Body of pancreas (tissue), 4 donors: Measurements from ENCODE around the gene RIMBP2. TPM values are rescaled to one million over a fixed set of nuclear protein-coding genes. Genes with fewer than 3 reads are reported as not detected.

Experiments
- ATAC-seq: fragments of 150-250 bp; one replicate; pipeline ENCODE4 v1.9.1; 2016
- DNase-seq, 4 donors: peaks; one replicate each; pipeline ENCODE4 v3.0.0-alpha.2; 2019
- H3K27ac ChIP-seq, 4 donors: fragments of 200-600 bp; sonication (generic); 1 replicate in 3 of 4; 2 replicates in 1 of 4; pipeline versions ENCODE4 v1.5.1 to v1.6.1; 2016 to 2019; ENCODE audit warnings: mild to moderate bottlenecking in 1 of 4, mixed read lengths in 1 of 4, moderate library complexity in 1 of 4
- H3K27me3 ChIP-seq, 2 donors: fragments of 200-600 bp; sonication (generic); one replicate each; pipeline ENCODE4 v1.6.0; 2016; ENCODE audit warnings: mild to moderate bottlenecking in 1 of 2
- H3K36me3 ChIP-seq, 2 donors: fragments of 200-600 bp; sonication (generic); replicated peaks in 1 of 2; 2 replicates each; pipeline ENCODE4 v1.5.1; 2016; ENCODE audit warnings: low read depth in 2 of 2; ENCODE audit not compliant: insufficient read depth in 1 of 2
- H3K4me1 ChIP-seq: fragments of 200-600 bp; sonication (generic); one replicate; pipeline ENCODE4 v1.6.0; 2016
- H3K4me3 ChIP-seq, 2 donors: fragments of 200-600 bp; sonication (generic); 1 replicate in 1 of 2; 2 replicates in 1 of 2; pipeline ENCODE4 v1.5.1; 2016 to 2019
- H3K9me3 ChIP-seq, 3 donors: fragments of 200-600 bp; sonication (generic); 1 replicate in 2 of 3; 2 replicates in 1 of 3; pipeline ENCODE4 v1.5.1; 2016
- POLR2A ChIP-seq, 3 donors: fragments of 450-650 bp; IDR thresholded peaks; one replicate each; pipeline ENCODE4 v1.6.1; 2016; ENCODE audit warnings: antibody characterized with exemption in 3 of 3, mild to moderate bottlenecking in 2 of 3
- WGBS, 2 donors: methylation state at CpG; one replicate each; pipeline ENCODE4 v1.1.5; 2017; 5-methylcytosine and 5-hydroxymethylcytosine counted together
- intact Hi-C: fragments of 100-400 bp; cut with DNase I; formaldehyde crosslinking; loops from one replicate; pipeline ENCODE4 v1.15.1; 2023
- total RNA-seq, 2 donors: library from RNA; depleted of rRNA; stranded (reverse); fragments of >200 nt; gene quantifications; one replicate each; pipeline ENCODE4 v1.1.0, GENCODE V29; 2016
- TF ChIP-seq, protein P1 (sequence below), 7 experiments: fragments of 450-650 bp in 4 of 7; fragments of 200-600 bp in 3 of 7; sonication (generic) in 3 of 7; IDR thresholded peaks; one replicate each; pipeline ENCODE4 v1.5.1; 2016 to 2019; ENCODE audit warnings: antibody characterized with exemption in 7 of 7

The RIMBP2 gene
- total RNA-seq, 2 donors from 2014 or later = 7.3 to 27.4 TPM

DNA sequence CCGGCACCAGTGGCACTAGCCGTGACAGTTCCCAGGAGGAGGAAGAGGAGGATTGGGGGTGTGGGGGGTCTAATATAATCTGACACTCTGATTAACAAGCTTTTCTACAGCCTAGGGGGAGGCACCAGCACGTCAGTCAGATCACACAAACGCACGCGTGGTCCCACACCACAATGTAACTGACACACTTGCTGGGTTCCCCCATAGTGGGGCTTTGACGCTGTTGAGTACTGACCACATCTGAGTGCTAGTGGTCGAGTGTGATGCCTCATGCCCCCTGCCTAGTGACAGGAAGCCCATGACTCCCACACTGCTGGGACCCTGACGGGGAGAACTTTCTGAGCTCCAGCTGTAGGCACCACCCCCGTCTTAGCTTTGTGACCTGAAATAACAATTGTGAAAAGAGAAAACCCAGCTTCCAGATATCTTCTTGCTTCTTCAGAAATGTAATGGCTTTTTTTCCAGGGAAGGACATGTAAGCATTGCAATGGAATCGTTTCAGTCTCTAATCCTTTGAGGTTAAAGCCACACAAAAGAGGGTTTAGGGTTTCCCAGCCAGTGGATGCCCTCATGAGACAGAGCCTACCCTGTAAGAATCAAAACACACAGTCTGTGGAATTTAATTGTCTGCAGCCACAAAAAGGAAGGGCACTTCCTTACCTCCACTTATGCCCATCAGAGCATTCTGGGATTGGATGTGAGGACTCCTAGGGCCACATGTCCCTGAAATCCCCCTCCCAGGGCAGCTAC is 194.5 kb downstream of the RIMBP2 start:
- Histone ChIP-seq H3K9me3 (no peaks in the 10 kb centered on the region), H3K4me3 (no peak overlapping the region), H3K4me1 (no peaks in the 10 kb centered on the region), H3K36me3 (no peaks in the 10 kb centered on the region), H3K27ac (no peak overlapping the region), H3K27me3 (no peaks in the 10 kb centered on the region)
- ATAC-seq = no peak
- 70 to 72% methylated on average over 9 to 11 of the region's 11 CpGs for WGBS, 2 donors
- TF ChIP-seq, protein P1, sequence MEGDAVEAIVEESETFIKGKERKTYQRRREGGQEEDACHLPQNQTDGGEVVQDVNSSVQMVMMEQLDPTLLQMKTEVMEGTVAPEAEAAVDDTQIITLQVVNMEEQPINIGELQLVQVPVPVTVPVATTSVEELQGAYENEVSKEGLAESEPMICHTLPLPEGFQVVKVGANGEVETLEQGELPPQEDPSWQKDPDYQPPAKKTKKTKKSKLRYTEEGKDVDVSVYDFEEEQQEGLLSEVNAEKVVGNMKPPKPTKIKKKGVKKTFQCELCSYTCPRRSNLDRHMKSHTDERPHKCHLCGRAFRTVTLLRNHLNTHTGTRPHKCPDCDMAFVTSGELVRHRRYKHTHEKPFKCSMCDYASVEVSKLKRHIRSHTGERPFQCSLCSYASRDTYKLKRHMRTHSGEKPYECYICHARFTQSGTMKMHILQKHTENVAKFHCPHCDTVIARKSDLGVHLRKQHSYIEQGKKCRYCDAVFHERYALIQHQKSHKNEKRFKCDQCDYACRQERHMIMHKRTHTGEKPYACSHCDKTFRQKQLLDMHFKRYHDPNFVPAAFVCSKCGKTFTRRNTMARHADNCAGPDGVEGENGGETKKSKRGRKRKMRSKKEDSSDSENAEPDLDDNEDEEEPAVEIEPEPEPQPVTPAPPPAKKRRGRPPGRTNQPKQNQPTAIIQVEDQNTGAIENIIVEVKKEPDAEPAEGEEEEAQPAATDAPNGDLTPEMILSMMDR (IDR thresholded peaks at IDR 0.05) = no peak
- no peak for TF ChIP-seq POLR2A (IDR thresholded peaks at IDR 0.05)
- intact Hi-C loops = no loop called here
- no peak for DNase-seq

DNA sequence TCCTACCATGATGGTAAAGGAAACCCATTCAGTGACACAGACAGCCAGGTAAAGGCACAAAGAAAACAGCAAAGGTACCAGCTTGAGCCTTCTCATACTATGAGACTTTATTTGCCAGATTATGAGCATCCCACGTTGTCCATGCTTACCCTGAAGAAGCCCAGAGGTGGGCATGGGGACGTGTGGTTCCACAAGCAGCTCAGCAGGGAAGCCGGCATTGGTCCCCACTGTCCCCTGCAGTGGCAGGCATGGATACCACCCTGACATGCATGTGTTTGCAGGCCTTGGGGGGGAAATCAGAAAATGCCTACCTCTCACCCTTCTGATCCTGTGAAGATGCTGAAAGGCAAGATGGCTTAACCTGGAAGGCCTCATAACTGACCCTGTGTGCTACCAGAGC is 195.3 kb downstream of the RIMBP2 start:
- Histone ChIP-seq H3K4me1 (no peaks in the 10 kb centered on the region), H3K27me3 (no peaks in the 10 kb centered on the region), H3K4me3 (no peak overlapping the region), H3K36me3 (no peaks in the 10 kb centered on the region), H3K27ac (no peak overlapping the region), H3K9me3 (peaks cover 0 to under 1% (median 0%) of the 10 kb centered on the region in 3 donors)
- intact Hi-C loops = no loop called here
- ATAC-seq (no peak), DNase-seq (no peak)
- whole genome bisulfite sequencing, 2 donors = 48 to 52% methylated on average over 3 of the region's 3 CpGs
- no peak for TF ChIP-seq POLR2A (IDR thresholded peaks at IDR 0.05)
- TF ChIP-seq, protein P1 (IDR thresholded peaks at IDR 0.05) = no peak

DNA sequence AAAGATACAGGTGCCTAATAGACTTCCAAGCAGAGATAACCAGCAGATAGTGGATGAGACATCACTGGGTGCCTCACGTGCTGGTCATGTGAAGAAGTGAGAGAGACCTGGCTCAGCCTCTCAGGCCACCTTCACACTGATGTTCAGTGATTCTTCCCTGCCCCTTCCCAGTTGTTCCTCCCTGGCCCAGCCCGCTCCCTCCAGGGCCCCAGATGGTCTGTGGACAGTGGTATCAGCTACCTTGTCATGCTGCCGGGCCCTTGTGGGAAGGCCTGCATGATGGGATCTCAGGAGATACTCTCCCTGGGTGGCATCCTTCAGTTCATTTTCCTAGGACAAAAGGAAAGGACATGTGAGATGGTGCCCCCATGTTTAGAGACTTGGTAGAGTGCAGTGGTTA is 198.5 kb downstream of the RIMBP2 start:
- 90 to 91% methylated on average over 3 of the region's 3 CpGs for WGBS, 2 donors
- DNase-seq (no peak), ATAC-seq (no peak)
- Histone ChIP-seq H3K36me3 (no peaks in the 10 kb centered on the region), H3K9me3 (peaks cover 0 to 6% (median 0%) of the 10 kb centered on the region in 3 donors), H3K27ac (no peak overlapping the region), H3K4me3 (no peak overlapping the region), H3K4me1 (no peaks in the 10 kb centered on the region), H3K27me3 (no peaks in the 10 kb centered on the region)
- no peak for TF ChIP-seq POLR2A (IDR thresholded peaks at IDR 0.05)
- TF ChIP-seq, protein P1 (IDR thresholded peaks at IDR 0.05) = no peak
- intact Hi-C loops = no loop called here

- Histone ChIP-seq H3K4me1 (no peaks in the 10 kb centered on the region), H3K4me3 (no peak overlapping the region), H3K27ac (no peak overlapping the region), H3K36me3 (no peaks in the 10 kb centered on the region), H3K9me3 (peaks cover 0 to 6% (median 0%) of the 10 kb centered on the region in 3 donors), H3K27me3 (no peaks in the 10 kb centered on the region)
- ATAC-seq (no peak), DNase-seq (no peak)
- TF ChIP-seq, protein P1 (IDR thresholded peaks at IDR 0.05) = no peak
- TF ChIP-seq POLR2A (IDR thresholded peaks at IDR 0.05) = no peak
- WGBS, 2 donors = 0 to 13% methylated on average over 3 to 5 of the region's 5 CpGs
- intact Hi-C loops = no loop called here
Observed at GRCh38 chr12:130514149-130514551, 201.9 kb downstream of the RIMBP2 start.

DNA sequence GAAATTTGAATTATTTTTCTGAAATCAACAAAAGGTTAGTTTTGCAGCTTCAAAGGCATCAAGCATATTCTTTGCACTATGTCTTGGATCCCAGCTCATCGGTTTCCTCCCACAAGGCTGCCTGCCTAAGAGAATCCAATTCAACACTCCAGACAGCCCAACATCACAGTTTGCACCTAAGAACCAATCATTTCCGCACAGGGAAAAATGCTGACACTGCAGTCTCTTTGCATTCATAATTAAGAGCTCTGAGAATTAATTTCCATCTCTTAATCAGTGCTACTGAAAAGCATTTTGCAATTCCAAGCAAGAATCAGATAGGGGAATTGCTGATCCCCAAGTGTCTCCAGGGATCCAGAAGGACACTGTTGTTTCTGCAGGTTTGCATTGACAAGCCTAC is 202.5 kb downstream of the RIMBP2 start:
- DNase-seq (no peak), ATAC-seq (no peak)
- no peaks in the 10 kb centered on the region for H3K27me3 ChIP-seq
- H3K27ac ChIP-seq = no peak overlapping the region
- 36 to 69% methylated on average over 2 of the region's 2 CpGs for WGBS, 2 donors
- TF ChIP-seq, protein P1 (IDR thresholded peaks at IDR 0.05) = no peak
- TF ChIP-seq POLR2A (IDR thresholded peaks at IDR 0.05) = no peak
- H3K4me1 ChIP-seq = no peaks in the 10 kb centered on the region
- no peaks in the 10 kb centered on the region for H3K36me3 ChIP-seq
- H3K9me3 ChIP-seq = peaks cover 0 to 6% (median 0%) of the 10 kb centered on the region in 3 donors
- intact Hi-C loops = no loop called here
- H3K4me3 ChIP-seq = no peak overlapping the region
